ENCODE data around the gene AOAH. TPM values are rescaled to one million over a fixed set of nuclear protein-coding genes. Genes with fewer than 3 reads are reported as not detected.

The AOAH gene
- total RNA-seq, 5 donors from 2014 or later (not counting 1 experiment from before 2014, with no cell fraction given) = 13.0 to 78.5 (median 27.5) TPM

DNA sequence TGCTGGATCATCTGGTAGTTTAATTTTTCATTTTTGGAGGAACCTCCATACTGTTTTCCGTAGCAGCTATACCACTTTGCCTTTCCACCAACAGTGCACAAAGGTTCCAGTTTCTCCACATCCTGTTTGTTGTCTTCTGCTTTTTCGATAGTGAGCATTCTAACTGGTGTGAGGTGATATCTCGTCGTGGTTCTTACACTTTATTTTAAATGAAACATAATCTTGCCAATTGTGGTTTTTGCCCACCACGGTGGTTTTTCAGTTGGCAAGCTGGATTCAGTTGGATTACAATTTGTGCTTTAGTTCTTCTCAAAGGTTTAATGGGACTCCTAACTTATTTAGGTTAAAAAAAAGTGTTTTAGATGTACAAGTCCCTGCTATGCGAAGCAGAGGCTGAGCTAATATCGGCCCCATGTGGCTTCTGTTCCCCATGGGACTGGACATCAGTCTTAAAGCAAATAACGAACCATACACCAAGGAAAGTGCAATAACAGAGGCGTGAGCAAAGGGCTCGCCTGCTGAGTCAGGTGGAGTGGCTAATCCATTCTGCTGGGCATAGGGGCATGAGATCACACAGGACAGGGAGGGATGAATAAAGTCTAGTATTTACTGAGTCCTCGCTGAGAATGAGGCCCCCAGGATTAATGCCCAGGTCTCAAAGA, 153.6 kb downstream of the AOAH start:
- no peak overlapping the region for H3K4me3 Mint-ChIP-seq

DNA sequence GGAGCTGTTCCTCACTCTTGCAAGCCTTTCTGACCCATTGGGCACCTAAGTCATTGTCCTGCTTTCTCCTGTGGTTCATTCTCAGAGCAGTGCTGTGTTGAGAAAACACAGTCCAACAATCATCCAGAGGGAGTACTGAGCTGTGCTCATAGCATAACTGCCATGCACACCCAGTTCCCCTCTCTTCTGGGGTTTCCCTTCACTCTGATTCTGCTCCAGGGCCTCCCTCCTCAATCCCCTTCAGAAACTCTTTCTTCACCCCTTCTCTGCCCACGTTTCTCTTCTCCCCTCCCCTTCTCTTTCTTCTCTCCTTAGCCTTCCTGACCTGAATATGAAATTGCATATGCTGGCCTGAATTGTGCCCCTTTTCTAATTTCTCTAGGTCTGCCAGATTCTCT, 155.8 kb downstream of the AOAH start:
- H3K27me3 Mint-ChIP-seq = no peaks in the 10 kb centered on the region
- peaks cover 4 to 9% of the 10 kb centered on the region in 2 experiments for H3K4me1 ChIP-seq (ENCODE audit: control insufficient read depth in 1 of 2, extremely low read depth in 1 of 2, insufficient read depth in 2 of 2, low read length in 2 of 2)
- ChIA-PET POLR2A (no interaction called here), CTCF (no interaction called here)
- DNase-seq (no peak), ATAC-seq (replicated peaks in 1 of 4) (no peak)
- H3K36me3 Mint-ChIP-seq = peaks cover 3% of the 10 kb centered on the region
- no peaks in the 10 kb centered on the region for H3K9me3 ChIP-seq
- 43% methylated on average over 1 of the region's 1 CpG for WGBS (ENCODE audit: insufficient coverage)
- peaks cover 11 to 14% (median 12%) of the 10 kb centered on the region in 3 donors for H3K4me1 Mint-ChIP-seq
- no peak overlapping the region for H3K27ac Mint-ChIP-seq
- H3K4me3 ChIP-seq (ENCODE audit: control insufficient read depth in 1 of 2, extremely low read depth in 1 of 2, low read length in 1 of 2) = no peak overlapping the region
- H3K9me3 Mint-ChIP-seq = no peaks in the 10 kb centered on the region
- H3K4me3 Mint-ChIP-seq = no peak overlapping the region
- H3K27ac ChIP-seq (ENCODE audit: low read length) = no peak overlapping the region
- no peaks in the 10 kb centered on the region for H3K27me3 ChIP-seq (replicated peaks in 1 of 2; ENCODE audit: control insufficient read depth in 2 of 2, extremely low read depth in 1 of 2, insufficient read depth in 2 of 2, low read length in 1 of 2)
- peaks cover 4 to 13% of the 10 kb centered on the region in 2 donors for H3K36me3 ChIP-seq (ENCODE audit: control insufficient read depth in 2 of 2, extremely low read depth in 1 of 2, insufficient read depth in 1 of 2, low read length in 1 of 2)

More for the DNA sequence above, 153.6 kb downstream of the AOAH start:
- H3K27me3 ChIP-seq (replicated peaks in 1 of 2; ENCODE audit: control insufficient read depth in 2 of 2, extremely low read depth in 1 of 2, insufficient read depth in 2 of 2, low read length in 1 of 2) = no peaks in the 10 kb centered on the region
- ChIA-PET POLR2A (no interaction called here), CTCF (interaction anchor here in 1 of 2 donors (0.5 kb wide), 1 partner anchor 57 kb away, joined by 4 read pairs; no protein-coding TSS in a partner anchor)
- peaks cover 8% of the 10 kb centered on the region for H3K36me3 Mint-ChIP-seq
- H3K4me1 Mint-ChIP-seq = peaks cover 11 to 14% (median 12%) of the 10 kb centered on the region in 3 donors
- 54% methylated on average over 3 of the region's 11 CpGs for WGBS (ENCODE audit: insufficient coverage)
- ATAC-seq (replicated peaks in 1 of 4) (no peak), DNase-seq (peak in 1 of 35 experiments; percentile 4)
- no peaks in the 10 kb centered on the region for H3K9me3 Mint-ChIP-seq
- H3K4me1 ChIP-seq (ENCODE audit: control insufficient read depth in 1 of 2, extremely low read depth in 1 of 2, insufficient read depth in 2 of 2, low read length in 2 of 2) = peaks cover 4 to 9% of the 10 kb centered on the region in 2 experiments
- no peak overlapping the region for H3K27ac ChIP-seq (ENCODE audit: low read length)
- peak overlapping the region in 1 of 2 donors; percentile 75 for H3K27ac Mint-ChIP-seq
- H3K36me3 ChIP-seq (ENCODE audit: control insufficient read depth in 2 of 2, extremely low read depth in 1 of 2, insufficient read depth in 1 of 2, low read length in 1 of 2) = peaks cover 14% of the 10 kb centered on the region in 2 donors
- no peaks in the 10 kb centered on the region for H3K9me3 ChIP-seq
- H3K4me3 ChIP-seq (ENCODE audit: control insufficient read depth in 1 of 2, extremely low read depth in 1 of 2, low read length in 1 of 2) = no peak overlapping the region
- no peaks in the 10 kb centered on the region for H3K27me3 Mint-ChIP-seq

DNA sequence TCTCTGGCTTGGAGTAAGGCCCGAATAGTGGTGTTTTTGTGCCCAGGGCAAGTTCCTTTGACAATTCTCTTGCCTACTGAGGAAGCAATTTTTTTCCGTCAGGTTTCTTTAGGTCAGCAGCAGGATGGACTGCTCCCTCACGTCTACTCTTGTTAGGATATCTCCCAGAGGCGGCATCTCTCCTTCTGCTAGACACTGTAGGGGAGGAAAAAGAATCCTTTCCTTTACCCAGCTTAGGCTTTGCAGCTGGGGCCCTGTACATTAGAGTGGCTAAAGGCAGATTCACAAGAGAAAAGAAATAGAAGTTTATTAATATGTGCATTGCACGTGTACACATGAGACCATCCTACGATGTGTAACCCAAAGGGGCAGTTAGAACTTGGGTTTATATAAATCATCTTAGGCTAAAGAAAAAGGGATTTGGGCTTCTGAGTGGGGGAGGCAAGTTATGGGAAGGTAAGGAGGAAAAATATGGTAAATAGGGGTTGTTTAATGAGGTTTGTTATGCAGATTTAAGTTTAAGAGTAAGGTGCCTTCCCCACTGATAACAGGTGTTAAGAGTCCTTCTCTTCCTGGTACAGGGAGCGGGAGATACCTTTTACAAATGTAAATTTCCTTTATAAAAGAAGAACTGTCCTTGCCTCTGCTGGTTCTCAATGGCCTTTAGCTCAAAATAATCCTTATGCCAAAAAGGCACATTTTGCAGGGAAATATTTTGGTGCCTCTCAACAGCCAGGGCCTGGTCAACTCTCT, 156.4 kb downstream of the AOAH start:
- WGBS (ENCODE audit: insufficient coverage) = 83% methylated on average over 1 of the region's 7 CpGs
- ATAC-seq (replicated peaks in 1 of 4) (no peak), DNase-seq (no peak)
- no peaks in the 10 kb centered on the region for H3K27me3 Mint-ChIP-seq
- H3K9me3 ChIP-seq = no peaks in the 10 kb centered on the region
- H3K4me1 Mint-ChIP-seq = peaks cover 11 to 14% (median 12%) of the 10 kb centered on the region in 3 donors
- peaks cover 4 to 9% of the 10 kb centered on the region in 2 experiments for H3K4me1 ChIP-seq (ENCODE audit: control insufficient read depth in 1 of 2, extremely low read depth in 1 of 2, insufficient read depth in 2 of 2, low read length in 2 of 2)
- ChIA-PET POLR2A (no interaction called here), CTCF (no interaction called here)
- H3K4me3 Mint-ChIP-seq = no peak overlapping the region
- H3K4me3 ChIP-seq (ENCODE audit: control insufficient read depth in 1 of 2, extremely low read depth in 1 of 2, low read length in 1 of 2) = no peak overlapping the region
- peaks cover 3% of the 10 kb centered on the region for H3K36me3 Mint-ChIP-seq
- peaks cover 4 to 7% of the 10 kb centered on the region in 2 donors for H3K36me3 ChIP-seq (ENCODE audit: control insufficient read depth in 2 of 2, extremely low read depth in 1 of 2, insufficient read depth in 1 of 2, low read length in 1 of 2)
- H3K27me3 ChIP-seq (replicated peaks in 1 of 2; ENCODE audit: control insufficient read depth in 2 of 2, extremely low read depth in 1 of 2, insufficient read depth in 2 of 2, low read length in 1 of 2) = no peaks in the 10 kb centered on the region
- H3K9me3 Mint-ChIP-seq = no peaks in the 10 kb centered on the region
- H3K27ac ChIP-seq (ENCODE audit: low read length) = no peak overlapping the region
- H3K27ac Mint-ChIP-seq = no peak overlapping the region

DNA sequence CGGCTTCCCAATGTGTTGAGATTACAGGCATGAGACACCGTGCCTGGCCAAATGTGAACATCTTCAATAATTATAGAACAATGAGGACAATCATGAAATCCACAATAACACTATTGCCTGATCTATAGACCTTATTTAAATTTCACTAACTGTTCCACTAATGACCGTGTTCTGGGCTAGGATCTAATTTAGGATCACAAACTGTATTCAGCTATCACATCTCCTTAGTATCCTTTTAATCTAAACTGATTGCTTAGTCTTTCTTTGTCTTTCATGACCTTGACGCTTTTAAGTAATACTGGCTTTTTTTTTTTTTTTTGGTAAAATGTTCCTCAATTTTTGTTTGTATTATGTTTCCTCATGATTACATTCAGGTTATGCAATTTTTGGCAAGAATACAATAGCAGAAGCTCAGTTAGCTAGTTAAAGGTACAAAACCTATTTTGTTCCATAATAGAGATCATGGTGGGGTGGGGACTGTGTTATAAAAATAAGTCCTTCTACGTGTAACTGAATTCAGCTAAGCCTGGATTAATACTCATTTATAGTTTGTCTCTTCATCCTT, 158.4 kb downstream of the AOAH start:
- Histone ChIP-seq H3K4me3 (ENCODE audit: control insufficient read depth in 1 of 2, extremely low read depth in 1 of 2, low read length in 1 of 2) (no peak overlapping the region), H3K27ac (ENCODE audit: low read length) (no peak overlapping the region), H3K9me3 (no peaks in the 10 kb centered on the region), H3K4me1 (ENCODE audit: control insufficient read depth in 1 of 2, extremely low read depth in 1 of 2, insufficient read depth in 2 of 2, low read length in 2 of 2) (peaks cover 2% of the 10 kb centered on the region in 2 experiments), H3K27me3 (replicated peaks in 1 of 2; ENCODE audit: control insufficient read depth in 2 of 2, extremely low read depth in 1 of 2, insufficient read depth in 2 of 2, low read length in 1 of 2) (no peaks in the 10 kb centered on the region), H3K36me3 (ENCODE audit: control insufficient read depth in 2 of 2, extremely low read depth in 1 of 2, insufficient read depth in 1 of 2, low read length in 1 of 2) (peaks cover 0 to 9% of the 10 kb centered on the region in 2 donors)
- Mint-ChIP-seq H3K4me3 (no peak overlapping the region), H3K27me3 (no peaks in the 10 kb centered on the region), H3K9me3 (no peaks in the 10 kb centered on the region), H3K36me3 (peaks cover 3% of the 10 kb centered on the region), H3K4me1 (peaks cover 5 to 6% (median 6%) of the 10 kb centered on the region in 3 donors), H3K27ac (no peak overlapping the region)
- ATAC-seq (replicated peaks in 1 of 4) = no peak
- ChIA-PET CTCF (interaction anchor here (0.7 kb wide), 3 partner anchors 11 to 704 kb away, joined by 3 to 7 read pairs (median 6); no protein-coding TSS in a partner anchor), POLR2A (interaction anchor here (0.6 to 0.7 kb wide), 2 partner anchors 12 to 73 kb away, joined by 3 to 7 read pairs; no protein-coding TSS in a partner anchor)
- WGBS (ENCODE audit: insufficient coverage) = 100% methylated on average over 2 of the region's 5 CpGs
- no peak for DNase-seq

DNA sequence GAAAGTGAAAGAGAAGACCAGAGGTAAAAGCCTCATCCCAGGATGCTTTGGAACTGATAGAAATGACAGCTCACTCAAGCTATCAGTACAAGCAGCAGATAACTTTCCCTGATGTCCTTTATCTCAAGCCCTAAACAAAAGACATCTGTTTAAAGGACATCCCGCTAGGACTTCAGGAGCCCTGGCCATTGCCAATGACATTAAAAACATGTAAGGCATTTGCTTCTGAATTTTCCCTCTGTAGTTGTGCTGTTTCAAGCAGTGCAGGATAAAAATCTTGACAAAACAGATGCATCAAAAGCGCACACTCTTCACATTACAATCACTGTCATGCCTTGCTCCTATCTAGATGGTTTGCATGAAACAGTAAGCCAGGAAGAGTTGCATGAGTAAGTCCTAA, 159.8 kb downstream of the AOAH start:
- no peaks in the 10 kb centered on the region for H3K27me3 ChIP-seq (replicated peaks in 1 of 2; ENCODE audit: control insufficient read depth in 2 of 2, extremely low read depth in 1 of 2, insufficient read depth in 2 of 2, low read length in 1 of 2)
- ChIA-PET POLR2A (no interaction called here), CTCF (no interaction called here)
- Mint-ChIP-seq H3K27me3 (no peaks in the 10 kb centered on the region), H3K4me1 (no peaks in the 10 kb centered on the region), H3K36me3 (peaks cover 5% of the 10 kb centered on the region), H3K4me3 (no peak overlapping the region), H3K9me3 (no peaks in the 10 kb centered on the region), H3K27ac (peak overlapping the region in 1 of 2 donors; percentile 53)
- ATAC-seq (replicated peaks in 1 of 4) = no peak
- no peak for DNase-seq
- WGBS (ENCODE audit: insufficient coverage) = no CpG with 5 or more reads among the region's 2 CpGs
- H3K4me3 ChIP-seq (ENCODE audit: control insufficient read depth in 1 of 2, extremely low read depth in 1 of 2, low read length in 1 of 2) = no peak overlapping the region
- H3K36me3 ChIP-seq (ENCODE audit: control insufficient read depth in 2 of 2, extremely low read depth in 1 of 2, insufficient read depth in 1 of 2, low read length in 1 of 2) = peaks cover 0 to 9% of the 10 kb centered on the region in 2 donors
- no peaks in the 10 kb centered on the region for H3K4me1 ChIP-seq (ENCODE audit: control insufficient read depth in 1 of 2, extremely low read depth in 1 of 2, insufficient read depth in 2 of 2, low read length in 2 of 2)
- H3K27ac ChIP-seq (ENCODE audit: low read length) = no peak overlapping the region
- H3K9me3 ChIP-seq = no peaks in the 10 kb centered on the region

DNA sequence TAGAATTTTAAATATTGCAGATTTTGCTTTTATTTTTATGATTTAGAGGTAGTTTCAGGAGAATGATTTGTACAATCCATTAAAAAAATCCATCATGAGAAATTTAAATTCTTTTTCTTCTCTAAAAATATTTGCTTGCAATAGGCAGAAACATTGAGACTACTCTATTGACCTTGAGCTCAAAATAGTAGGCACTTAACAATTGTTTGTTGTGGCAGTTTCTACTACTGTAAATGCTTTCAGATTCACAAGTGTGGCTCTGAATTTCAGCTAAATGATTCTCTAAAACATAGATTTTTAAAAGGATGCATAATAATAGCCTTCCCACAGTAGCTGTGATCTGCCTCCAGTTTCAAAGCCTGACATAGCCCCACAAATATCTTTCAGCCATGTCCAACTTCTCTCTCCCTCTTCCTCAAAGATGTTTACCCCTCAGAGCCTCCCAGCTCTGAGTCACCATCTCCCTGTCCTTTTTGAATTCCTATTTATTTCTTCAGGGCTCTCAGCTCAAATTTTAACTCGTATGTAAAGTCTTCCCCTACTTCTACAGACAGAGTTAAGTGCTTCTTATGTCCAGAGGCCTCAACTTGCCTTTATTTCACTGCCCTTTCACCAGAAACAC, 160.5 kb downstream of the AOAH start:
- Histone ChIP-seq H3K9me3 (no peaks in the 10 kb centered on the region), H3K4me3 (ENCODE audit: control insufficient read depth in 1 of 2, extremely low read depth in 1 of 2, low read length in 1 of 2) (no peak overlapping the region), H3K27ac (ENCODE audit: low read length) (no peak overlapping the region), H3K27me3 (replicated peaks in 1 of 2; ENCODE audit: control insufficient read depth in 2 of 2, extremely low read depth in 1 of 2, insufficient read depth in 2 of 2, low read length in 1 of 2) (no peaks in the 10 kb centered on the region), H3K36me3 (ENCODE audit: control insufficient read depth in 2 of 2, extremely low read depth in 1 of 2, insufficient read depth in 1 of 2, low read length in 1 of 2) (peaks cover 0 to 5% of the 10 kb centered on the region in 2 donors), H3K4me1 (ENCODE audit: control insufficient read depth in 1 of 2, extremely low read depth in 1 of 2, insufficient read depth in 2 of 2, low read length in 2 of 2) (no peaks in the 10 kb centered on the region)
- 75% methylated on average over 1 of the region's 1 CpG for WGBS (ENCODE audit: insufficient coverage)
- POLR2A ChIA-PET = interaction anchor here in 1 of 2 donors (0.5 kb wide), 1 partner anchor 21 kb away, joined by 3 read pairs; no protein-coding TSS in a partner anchor
- H3K4me3 Mint-ChIP-seq = no peak overlapping the region
- peak overlapping the region in 1 of 2 donors; percentile 53 for H3K27ac Mint-ChIP-seq
- peaks cover 5% of the 10 kb centered on the region for H3K36me3 Mint-ChIP-seq
- ATAC-seq (replicated peaks in 1 of 4) = no peak
- H3K4me1 Mint-ChIP-seq = no peaks in the 10 kb centered on the region
- no peak for DNase-seq
- CTCF ChIA-PET = no interaction called here
- no peaks in the 10 kb centered on the region for H3K27me3 Mint-ChIP-seq
- no peaks in the 10 kb centered on the region for H3K9me3 Mint-ChIP-seq
